Activated CD4-positive, alpha-beta T cell treated with anti-CD3 and anti-CD28 coated beads, Interleukin-2, amount 10 ng/mL, durations not matched to agents 24 days and 14 days (primary cell): ENCODE measurements around the gene PCNX3. TPM values are rescaled to one million over a fixed set of nuclear protein-coding genes. Genes with fewer than 3 reads are reported as not detected.
A peak's percentile ranks its signal among the peaks of the same experiment; 100 is the strongest.

Source experiments
- DNase-seq: peaks from one replicate; pipeline ENCODE4 v3.0.0; 2022
- H3K27ac Mint-ChIP-seq: one replicate; pipeline ENCODE4 v1.8.0; 2022; ENCODE audit warnings: mild to moderate bottlenecking, mixed read lengths
- H3K27me3 Mint-ChIP-seq: one replicate; pipeline ENCODE4 v1.8.0; 2022; ENCODE audit warnings: mixed read lengths
- H3K36me3 Mint-ChIP-seq: one replicate; pipeline ENCODE4 v1.8.0; 2022; ENCODE audit warnings: low read depth, mild to moderate bottlenecking, mixed read lengths
- H3K4me1 Mint-ChIP-seq: one replicate; pipeline ENCODE4 v1.8.0; 2021; ENCODE audit warnings: mixed read lengths
- H3K4me3 Mint-ChIP-seq: one replicate; pipeline ENCODE4 v1.8.0; 2022; ENCODE audit warnings: mild to moderate bottlenecking, moderate library complexity, mixed read lengths
- H3K9me3 Mint-ChIP-seq: one replicate; pipeline ENCODE4 v1.8.0; 2021; ENCODE audit warnings: mixed read lengths
- intact Hi-C: fragments of 100-400 bp; cut with micrococcal nuclease; formaldehyde crosslinking; loops from one replicate; pipeline ENCODE4 v1.15.1; 2023
- total RNA-seq: library from RNA; stranded (reverse); gene quantifications from 2 replicates; pipeline ENCODE4 v1.2.3, GENCODE V29; 2022

The PCNX3 gene
- total RNA-seq, 1 donor from 2014 or later, result 55.1 TPM

- no peak for DNase-seq
- Mint-ChIP-seq H3K4me3 (peak overlapping the region; percentile 92), H3K9me3 (no peaks in the 10 kb centered on the region), H3K27ac (peak overlapping the region; percentile 87), H3K27me3 (no peaks in the 10 kb centered on the region), H3K4me1 (peaks cover 48% of the 10 kb centered on the region), H3K36me3 (peaks cover 52% of the 10 kb centered on the region)
- intact Hi-C loops, result no loop called here
Observed at GRCh38 chr11:65576232-65576866, 39.2 kb upstream of the PCNX3 start.

- H3K27ac Mint-ChIP-seq, result peak overlapping the region; percentile 87
- peaks cover 42% of the 10 kb centered on the region for H3K4me1 Mint-ChIP-seq
- H3K27me3 Mint-ChIP-seq, result no peaks in the 10 kb centered on the region
- DNase-seq, result peak; percentile 75
- intact Hi-C loops, result no loop called here
- H3K4me3 Mint-ChIP-seq, result peak overlapping the region; percentile 92
- H3K36me3 Mint-ChIP-seq, result peaks cover 53% of the 10 kb centered on the region
- H3K9me3 Mint-ChIP-seq, result no peaks in the 10 kb centered on the region
Observed at GRCh38 chr11:65576867-65577755, 38.5 kb upstream of the PCNX3 start.

GRCh38 chr11:65577756-65578109 is 37.8 kb upstream of the PCNX3 start:
- no peaks in the 10 kb centered on the region for H3K27me3 Mint-ChIP-seq
- H3K9me3 Mint-ChIP-seq, result no peaks in the 10 kb centered on the region
- DNase-seq, result no peak
- peaks cover 42% of the 10 kb centered on the region for H3K4me1 Mint-ChIP-seq
- peaks cover 57% of the 10 kb centered on the region for H3K36me3 Mint-ChIP-seq
- intact Hi-C loops, result no loop called here
- peak overlapping the region; percentile 92 for H3K4me3 Mint-ChIP-seq
- H3K27ac Mint-ChIP-seq, result peak overlapping the region; percentile 61

- DNase-seq, result no peak
- Mint-ChIP-seq H3K9me3 (no peaks in the 10 kb centered on the region), H3K4me3 (peak overlapping the region; percentile 92), H3K36me3 (peaks cover 58% of the 10 kb centered on the region), H3K27me3 (no peaks in the 10 kb centered on the region), H3K27ac (peak overlapping the region; percentile 61), H3K4me1 (peaks cover 42% of the 10 kb centered on the region)
- intact Hi-C loops, result no loop called here
Observed at GRCh38 chr11:65578134-65578533, 37.4 kb upstream of the PCNX3 start.

GRCh38 chr11:65578667-65579066 is 36.9 kb upstream of the PCNX3 start:
- intact Hi-C loops, result no loop called here
- peaks cover 57% of the 10 kb centered on the region for H3K36me3 Mint-ChIP-seq
- H3K27ac Mint-ChIP-seq, result peak overlapping the region; percentile 61
- H3K4me1 Mint-ChIP-seq, result peaks cover 43% of the 10 kb centered on the region
- no peak for DNase-seq
- H3K9me3 Mint-ChIP-seq, result no peaks in the 10 kb centered on the region
- peak overlapping the region; percentile 92 for H3K4me3 Mint-ChIP-seq
- H3K27me3 Mint-ChIP-seq, result no peaks in the 10 kb centered on the region

- Mint-ChIP-seq H3K36me3 (peaks cover 58% of the 10 kb centered on the region), H3K27me3 (no peaks in the 10 kb centered on the region), H3K9me3 (no peaks in the 10 kb centered on the region), H3K4me3 (peak overlapping the region; percentile 39), H3K27ac (no peak overlapping the region), H3K4me1 (peaks cover 42% of the 10 kb centered on the region)
- intact Hi-C loops, result no loop called here
- DNase-seq, result no peak
Observed at GRCh38 chr11:65579291-65579690, 36.3 kb upstream of the PCNX3 start.

GRCh38 chr11:65580031-65580692 is 35.4 kb upstream of the PCNX3 start:
- Mint-ChIP-seq H3K27ac (peak overlapping the region; percentile 36), H3K4me1 (peaks cover 36% of the 10 kb centered on the region), H3K36me3 (peaks cover 60% of the 10 kb centered on the region), H3K4me3 (no peak overlapping the region), H3K27me3 (no peaks in the 10 kb centered on the region), H3K9me3 (no peaks in the 10 kb centered on the region)
- intact Hi-C loops, result no loop called here
- DNase-seq, result no peak

- Mint-ChIP-seq H3K4me1 (peaks cover 32% of the 10 kb centered on the region), H3K4me3 (peak overlapping the region; percentile 28), H3K9me3 (no peaks in the 10 kb centered on the region), H3K36me3 (peaks cover 57% of the 10 kb centered on the region), H3K27ac (no peak overlapping the region), H3K27me3 (no peaks in the 10 kb centered on the region)
- DNase-seq, result no peak
- intact Hi-C loops, result no loop called here
Observed at GRCh38 chr11:65580756-65581155, 34.8 kb upstream of the PCNX3 start.

- Mint-ChIP-seq H3K27me3 (no peaks in the 10 kb centered on the region), H3K4me1 (peaks cover 36% of the 10 kb centered on the region), H3K36me3 (peaks cover 63% of the 10 kb centered on the region), H3K9me3 (no peaks in the 10 kb centered on the region), H3K4me3 (no peak overlapping the region), H3K27ac (peak overlapping the region; percentile 69)
- intact Hi-C loops, result no loop called here
- DNase-seq, result no peak
Observed at GRCh38 chr11:65581928-65582327, 33.6 kb upstream of the PCNX3 start.

- H3K4me3 Mint-ChIP-seq, result no peak overlapping the region
- H3K4me1 Mint-ChIP-seq, result peaks cover 38% of the 10 kb centered on the region
- peak overlapping the region; percentile 73 for H3K27ac Mint-ChIP-seq
- H3K9me3 Mint-ChIP-seq, result no peaks in the 10 kb centered on the region
- no peaks in the 10 kb centered on the region for H3K27me3 Mint-ChIP-seq
- no peak for DNase-seq
- intact Hi-C loops, result no loop called here
- H3K36me3 Mint-ChIP-seq, result peaks cover 67% of the 10 kb centered on the region
Observed at GRCh38 chr11:65583589-65583988, 32.0 kb upstream of the PCNX3 start.

- Mint-ChIP-seq H3K4me3 (peak overlapping the region; percentile 20), H3K36me3 (peaks cover 67% of the 10 kb centered on the region), H3K27me3 (no peaks in the 10 kb centered on the region), H3K9me3 (no peaks in the 10 kb centered on the region), H3K27ac (peak overlapping the region; percentile 19), H3K4me1 (peaks cover 41% of the 10 kb centered on the region)
- intact Hi-C loops, result no loop called here
- no peak for DNase-seq
Observed at GRCh38 chr11:65584106-65584505, 31.5 kb upstream of the PCNX3 start.

- Mint-ChIP-seq H3K4me1 (peaks cover 44% of the 10 kb centered on the region), H3K27ac (no peak overlapping the region), H3K36me3 (peaks cover 65% of the 10 kb centered on the region), H3K4me3 (no peak overlapping the region), H3K9me3 (no peaks in the 10 kb centered on the region), H3K27me3 (no peaks in the 10 kb centered on the region)
- DNase-seq, result no peak
- intact Hi-C loops, result no loop called here
Observed at GRCh38 chr11:65584723-65585171, 30.8 kb upstream of the PCNX3 start.

- H3K9me3 Mint-ChIP-seq, result no peaks in the 10 kb centered on the region
- peak overlapping the region; percentile 32 for H3K4me3 Mint-ChIP-seq
- peaks cover 42% of the 10 kb centered on the region for H3K4me1 Mint-ChIP-seq
- intact Hi-C loops, result no loop called here
- peaks cover 66% of the 10 kb centered on the region for H3K36me3 Mint-ChIP-seq
- DNase-seq, result no peak
- H3K27ac Mint-ChIP-seq, result peak overlapping the region; percentile 79
- H3K27me3 Mint-ChIP-seq, result no peaks in the 10 kb centered on the region
Observed at GRCh38 chr11:65585396-65586246, 30.0 kb upstream of the PCNX3 start.
